ENCODE data around the gene WNT2.

WNT2 gene

GRCh38 chr7:117333168-117333567 is 10.3 kb upstream of the WNT2 start:
- Histone ChIP-seq H3K27me3 (ENCODE audit: control insufficient read depth in 5 of 5, insufficient read depth in 4 of 5, low read length in 5 of 5) (no peaks in the 10 kb centered on the region), H3K9ac (ENCODE audit: low read length in 5 of 5) (no peak overlapping the region), H3K4me3 (ENCODE audit: low read depth in 1 of 5, low read length in 5 of 5) (no peak overlapping the region), H3K9me3 (ENCODE audit: control insufficient read depth in 5 of 5, low read length in 5 of 5) (peaks cover 0 to 2% (median 0%) of the 10 kb centered on the region in 5 donors), H3K36me3 (ENCODE audit: control insufficient read depth in 5 of 5, insufficient read depth in 5 of 5, low read length in 5 of 5) (no peaks in the 10 kb centered on the region), H3K27ac (ENCODE audit: low read depth, low read length) (no peak overlapping the region), H3K4me1 (ENCODE audit: control insufficient read depth in 5 of 5, insufficient read depth in 5 of 5, low read length in 5 of 5) (no peaks in the 10 kb centered on the region)

GRCh38 chr7:117332031-117332430 is 9.2 kb upstream of the WNT2 start:
- H3K9me3 ChIP-seq (ENCODE audit: control insufficient read depth in 5 of 5, low read length in 5 of 5): peaks cover 0 to 3% (median 0%) of the 10 kb centered on the region in 5 donors
- H3K36me3 ChIP-seq (ENCODE audit: control insufficient read depth in 5 of 5, insufficient read depth in 5 of 5, low read length in 5 of 5): no peaks in the 10 kb centered on the region
- H3K9ac ChIP-seq (ENCODE audit: low read length in 5 of 5): no peak overlapping the region

GRCh38 chr7:117325836-117326235 is 3.0 kb upstream of the WNT2 start:
- Histone ChIP-seq H3K9ac (ENCODE audit: low read length in 5 of 5) (no peak overlapping the region), H3K36me3 (ENCODE audit: control insufficient read depth in 5 of 5, insufficient read depth in 5 of 5, low read length in 5 of 5) (no peaks in the 10 kb centered on the region), H3K4me1 (ENCODE audit: control insufficient read depth in 5 of 5, insufficient read depth in 5 of 5, low read length in 5 of 5) (peaks cover 0 to 26% (median 24%) of the 10 kb centered on the region in 5 donors), H3K4me3 (ENCODE audit: low read depth in 1 of 5, low read length in 5 of 5) (no peak overlapping the region), H3K27ac (ENCODE audit: low read depth, low read length) (no peak overlapping the region), H3K27me3 (ENCODE audit: control insufficient read depth in 5 of 5, insufficient read depth in 4 of 5, low read length in 5 of 5) (peaks cover 30 to 38% (median 34%) of the 10 kb centered on the region in 5 donors), H3K9me3 (ENCODE audit: control insufficient read depth in 5 of 5, low read length in 5 of 5) (peaks cover 0 to 3% (median 0%) of the 10 kb centered on the region in 5 donors)

More at GRCh38 chr7:117332031-117332430, 9.2 kb upstream of the WNT2 start:
- Histone ChIP-seq H3K4me3 (ENCODE audit: low read depth in 1 of 5, low read length in 5 of 5) (no peak overlapping the region), H3K27ac (ENCODE audit: low read depth, low read length) (no peak overlapping the region), H3K4me1 (ENCODE audit: control insufficient read depth in 5 of 5, insufficient read depth in 5 of 5, low read length in 5 of 5) (no peaks in the 10 kb centered on the region), H3K27me3 (ENCODE audit: control insufficient read depth in 5 of 5, insufficient read depth in 4 of 5, low read length in 5 of 5) (no peaks in the 10 kb centered on the region)

DNA sequence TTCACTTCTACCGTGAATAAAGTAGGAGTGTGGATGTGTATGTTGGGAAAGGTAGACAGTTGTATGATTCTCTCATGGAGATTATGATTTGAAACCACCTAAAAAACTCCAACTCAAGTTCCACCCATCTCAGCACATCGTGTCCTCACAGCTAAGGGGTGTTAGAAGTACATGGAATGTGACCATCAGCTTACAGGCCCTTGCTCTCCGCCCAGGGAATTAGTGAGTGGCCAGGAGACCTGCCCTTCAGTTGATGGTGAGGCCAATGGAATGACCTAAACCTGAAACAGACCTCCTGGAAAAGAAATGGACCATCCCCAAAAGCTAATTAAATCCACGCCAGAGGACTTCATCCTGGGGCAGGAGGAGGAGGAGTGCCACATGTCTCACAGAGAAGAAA is 2.1 kb upstream of the WNT2 start:
- peak overlapping the region in 4 of 5 donors; percentile 48 to 75 (median 54) for H3K4me3 ChIP-seq (ENCODE audit: low read depth in 1 of 5, low read length in 5 of 5)

GRCh38 chr7:117323851-117324711 is 1.2 kb upstream of the WNT2 start:
- H3K4me1 ChIP-seq (ENCODE audit: control insufficient read depth in 5 of 5, insufficient read depth in 5 of 5, low read length in 5 of 5): peaks cover 0 to 26% (median 24%) of the 10 kb centered on the region in 5 donors
- H3K36me3 ChIP-seq (ENCODE audit: control insufficient read depth in 5 of 5, insufficient read depth in 5 of 5, low read length in 5 of 5): no peaks in the 10 kb centered on the region
- H3K9me3 ChIP-seq (ENCODE audit: control insufficient read depth in 5 of 5, low read length in 5 of 5): peaks cover 0 to 3% (median 0%) of the 10 kb centered on the region in 5 donors
- no peak overlapping the region for H3K9ac ChIP-seq (ENCODE audit: low read length in 5 of 5)
- peak overlapping the region; percentile 48 to 75 (median 54) for H3K4me3 ChIP-seq (ENCODE audit: low read depth in 1 of 5, low read length in 5 of 5)
- peaks cover 30 to 39% (median 38%) of the 10 kb centered on the region in 5 donors for H3K27me3 ChIP-seq (ENCODE audit: control insufficient read depth in 5 of 5, insufficient read depth in 4 of 5, low read length in 5 of 5)
- H3K27ac ChIP-seq (ENCODE audit: low read depth, low read length): no peak overlapping the region

More for the DNA sequence above, 2.1 kb upstream of the WNT2 start:
- H3K4me1 ChIP-seq (ENCODE audit: control insufficient read depth in 5 of 5, insufficient read depth in 5 of 5, low read length in 5 of 5): peaks cover 0 to 26% (median 24%) of the 10 kb centered on the region in 5 donors
- H3K9me3 ChIP-seq (ENCODE audit: control insufficient read depth in 5 of 5, low read length in 5 of 5): peaks cover 0 to 3% (median 0%) of the 10 kb centered on the region in 5 donors
- H3K9ac ChIP-seq (ENCODE audit: low read length in 5 of 5): no peak overlapping the region
- peaks cover 30 to 39% (median 38%) of the 10 kb centered on the region in 5 donors for H3K27me3 ChIP-seq (ENCODE audit: control insufficient read depth in 5 of 5, insufficient read depth in 4 of 5, low read length in 5 of 5)
- no peaks in the 10 kb centered on the region for H3K36me3 ChIP-seq (ENCODE audit: control insufficient read depth in 5 of 5, insufficient read depth in 5 of 5, low read length in 5 of 5)
- H3K27ac ChIP-seq (ENCODE audit: low read depth, low read length): no peak overlapping the region

GRCh38 chr7:117323305-117323850 is 520 bp upstream of the WNT2 start:
- no peak overlapping the region for H3K27ac ChIP-seq (ENCODE audit: low read depth, low read length)
- H3K4me1 ChIP-seq (ENCODE audit: control insufficient read depth in 5 of 5, insufficient read depth in 5 of 5, low read length in 5 of 5): peaks cover 0 to 26% (median 24%) of the 10 kb centered on the region in 5 donors
- H3K36me3 ChIP-seq (ENCODE audit: control insufficient read depth in 5 of 5, insufficient read depth in 5 of 5, low read length in 5 of 5): no peaks in the 10 kb centered on the region
- peaks cover 0 to 3% (median 0%) of the 10 kb centered on the region in 5 donors for H3K9me3 ChIP-seq (ENCODE audit: control insufficient read depth in 5 of 5, low read length in 5 of 5)
- no peak overlapping the region for H3K9ac ChIP-seq (ENCODE audit: low read length in 5 of 5)
- H3K27me3 ChIP-seq (ENCODE audit: control insufficient read depth in 5 of 5, insufficient read depth in 4 of 5, low read length in 5 of 5): peaks cover 30 to 39% (median 38%) of the 10 kb centered on the region in 5 donors
- H3K4me3 ChIP-seq (ENCODE audit: low read depth in 1 of 5, low read length in 5 of 5): peak overlapping the region; percentile 48 to 75 (median 54)

GRCh38 chr7:117320523-117320922 is 2.3 kb downstream of the WNT2 start:
- peaks cover 0 to 26% (median 24%) of the 10 kb centered on the region in 5 donors for H3K4me1 ChIP-seq (ENCODE audit: control insufficient read depth in 5 of 5, insufficient read depth in 5 of 5, low read length in 5 of 5)
- H3K9me3 ChIP-seq (ENCODE audit: control insufficient read depth in 5 of 5, low read length in 5 of 5): no peaks in the 10 kb centered on the region
- peaks cover 30 to 39% (median 38%) of the 10 kb centered on the region in 5 donors for H3K27me3 ChIP-seq (ENCODE audit: control insufficient read depth in 5 of 5, insufficient read depth in 4 of 5, low read length in 5 of 5)
- no peak overlapping the region for H3K27ac ChIP-seq (ENCODE audit: low read depth, low read length)
- no peak overlapping the region for H3K4me3 ChIP-seq (ENCODE audit: low read depth in 1 of 5, low read length in 5 of 5)
- no peak overlapping the region for H3K9ac ChIP-seq (ENCODE audit: low read length in 5 of 5)
- H3K36me3 ChIP-seq (ENCODE audit: control insufficient read depth in 5 of 5, insufficient read depth in 5 of 5, low read length in 5 of 5): no peaks in the 10 kb centered on the region

DNA sequence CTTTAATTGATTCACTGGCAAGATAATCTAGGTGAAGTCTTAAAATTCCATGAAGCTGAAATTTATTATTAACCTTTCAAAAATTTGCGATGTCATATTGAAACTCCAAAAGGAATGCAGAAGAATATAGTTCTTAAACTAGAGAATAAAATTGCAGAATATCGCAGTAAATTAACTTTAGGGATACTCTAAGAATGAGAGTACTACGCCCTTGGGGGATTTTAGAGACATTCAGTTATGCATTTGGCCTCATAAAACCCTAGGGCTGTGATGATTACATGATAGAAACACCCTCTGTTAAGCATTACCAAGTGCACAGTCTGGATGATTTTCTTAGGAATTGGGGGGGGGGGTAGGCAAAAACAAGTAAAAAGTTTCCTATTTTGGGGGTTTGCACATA is 3.7 kb downstream of the WNT2 start:
- Histone ChIP-seq H3K9me3 (ENCODE audit: control insufficient read depth in 5 of 5, low read length in 5 of 5) (no peaks in the 10 kb centered on the region), H3K36me3 (ENCODE audit: control insufficient read depth in 5 of 5, insufficient read depth in 5 of 5, low read length in 5 of 5) (no peaks in the 10 kb centered on the region), H3K4me3 (ENCODE audit: low read depth in 1 of 5, low read length in 5 of 5) (no peak overlapping the region), H3K9ac (ENCODE audit: low read length in 5 of 5) (no peak overlapping the region), H3K27ac (ENCODE audit: low read depth, low read length) (no peak overlapping the region), H3K27me3 (ENCODE audit: control insufficient read depth in 5 of 5, insufficient read depth in 4 of 5, low read length in 5 of 5) (peaks cover 18 to 29% (median 28%) of the 10 kb centered on the region in 5 donors), H3K4me1 (ENCODE audit: control insufficient read depth in 5 of 5, insufficient read depth in 5 of 5, low read length in 5 of 5) (peaks cover 0 to 20% (median 18%) of the 10 kb centered on the region in 5 donors)

DNA sequence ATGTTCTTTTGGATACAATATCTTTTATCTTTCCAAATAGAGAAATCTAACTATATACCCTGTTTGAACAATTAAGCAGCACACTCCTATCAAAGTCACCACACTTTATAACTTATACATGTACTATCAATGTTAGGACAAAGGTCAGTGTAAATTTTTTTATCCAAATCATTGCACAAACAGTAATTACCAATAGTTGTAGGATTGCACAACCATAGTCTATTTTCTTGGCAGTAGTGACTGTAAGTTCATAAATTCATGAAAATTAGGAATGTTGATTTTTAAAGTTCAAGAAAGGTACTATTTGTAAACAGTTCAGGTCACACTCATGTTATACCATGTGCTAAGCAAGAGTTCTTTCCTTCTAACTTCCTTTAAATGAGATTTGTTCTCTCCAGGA is 9.3 kb downstream of the WNT2 start:
- H3K4me1 ChIP-seq (ENCODE audit: control insufficient read depth in 5 of 5, insufficient read depth in 5 of 5, low read length in 5 of 5): peaks cover 0 to 15% (median 6%) of the 10 kb centered on the region in 5 donors
- H3K27ac ChIP-seq (ENCODE audit: low read depth, low read length): no peak overlapping the region
- H3K27me3 ChIP-seq (ENCODE audit: control insufficient read depth in 5 of 5, insufficient read depth in 4 of 5, low read length in 5 of 5): no peaks in the 10 kb centered on the region
- H3K9me3 ChIP-seq (ENCODE audit: control insufficient read depth in 5 of 5, low read length in 5 of 5): no peaks in the 10 kb centered on the region
- H3K4me3 ChIP-seq (ENCODE audit: low read depth in 1 of 5, low read length in 5 of 5): no peak overlapping the region
- H3K36me3 ChIP-seq (ENCODE audit: control insufficient read depth in 5 of 5, insufficient read depth in 5 of 5, low read length in 5 of 5): no peaks in the 10 kb centered on the region
- no peak overlapping the region for H3K9ac ChIP-seq (ENCODE audit: low read length in 5 of 5)
